Adrenal gland (tissue), 12 donors: ENCODE measurements around the gene ACAN. TPM values are rescaled to one million over a fixed set of nuclear protein-coding genes. Genes with fewer than 3 reads are reported as not detected.
A peak's percentile ranks its signal among the peaks of the same experiment; 100 is the strongest.

ENCODE experiments used
- DNase-seq, 7 donors: peaks; one replicate each; pipeline ENCODE4 v3.0.0-alpha.2; 2019 to 2020
- H3K27ac ChIP-seq, 5 donors: fragments of 200-600 bp; sonication (generic) in 4 of 5; 1 replicate in 3 of 5; 2 replicates in 2 of 5; pipeline versions ENCODE4 v1.5.1 to v1.8.0; 2016 to 2020; ENCODE audit warnings: mild to moderate bottlenecking in 1 of 5
- H3K27me3 ChIP-seq: fragments of 200-600 bp; 2 replicates; pipeline ENCODE4 v1.8.0; 2021
- H3K36me3 ChIP-seq, 2 donors: fragments of 200-600 bp; replicated peaks in 1 of 2; 1 replicate in 1 of 2; 2 replicates in 1 of 2; pipeline versions ENCODE4 v1.5.1 to v1.8.0; 2018 to 2022
- H3K4me1 ChIP-seq, 2 donors: fragments of 200-600 bp; replicated peaks in 1 of 2; 1 replicate in 1 of 2; 2 replicates in 1 of 2; pipeline versions ENCODE4 v1.5.1 to v1.8.0; 2018 to 2021
- H3K4me3 ChIP-seq, 4 donors: fragments of 200-600 bp; sonication (generic) in 3 of 4; one replicate each; pipeline ENCODE4 v1.5.1; 2016 to 2018
- H3K9me3 ChIP-seq, 3 donors: fragments of 200-600 bp; sonication (generic) in 1 of 3; replicated peaks in 1 of 3; 1 replicate in 2 of 3; 2 replicates in 1 of 3; pipeline versions ENCODE4 v1.5.1 to v1.8.0; 2016 to 2021
- CTCF ChIP-seq, 6 experiments: fragments of 450-650 bp in 4 of 6; fragments of 200-600 bp in 2 of 6; sonication (generic) in 1 of 6; IDR thresholded peaks; 1 replicate in 5 of 6; 2 replicates in 1 of 6; pipeline versions ENCODE4 v1.5.1 to v1.8.0; 2016 to 2021; ENCODE audit warnings: antibody characterized with exemption in 6 of 6, mild to moderate bottlenecking in 2 of 6, moderate library complexity in 1 of 6
- POLR2A ChIP-seq, 2 donors: fragments of 450-650 bp; IDR thresholded peaks; one replicate each; pipeline ENCODE4 v1.6.1; 2017; ENCODE audit warnings: antibody characterized with exemption in 2 of 2, mild to moderate bottlenecking in 2 of 2, moderate library complexity in 1 of 2
- WGBS, 4 donors: extraction: QIAGEN DNeasy Blood & Tissue Kit in 2 of 4; methylation state at CpG; one replicate each; pipeline versions ENCODE4 v1.1.5 to v1.1.7; 2013 to 2017; 5-methylcytosine and 5-hydroxymethylcytosine counted together
- intact Hi-C, 2 donors: fragments of 100-400 bp; cut with DNase I; formaldehyde crosslinking; loops; one replicate each; pipeline versions ENCODE4 v1.14.1 to v1.15.0; 2022 to 2023
- polyA plus RNA-seq, 3 donors: library from polyadenylated mRNA; stranded (reverse); fragments of 200-250 nt in 2 of 3; fragments of 350-450 nt in 1 of 3; fragmentation: Illumina TruSeq in 1 of 3; extraction: RNeasy Lipid Tissue Mini Kit (QIAGEN cat#74804) in 1 of 3; gene quantifications; one replicate each; pipeline ENCODE4 v1.2.3, GENCODE V29; 2013 to 2014
- total RNA-seq, 9 donors: library from RNA; depleted of rRNA in 4 of 9; stranded (reverse); fragments of >200 nt in 4 of 9; fragments of 120-200 nt in 1 of 9; fragmentation: NEBNext Ultra II Directional in 1 of 9; extraction: Animal tissue kit (Norgen Biotek cat#: 25700) in 1 of 9; gene quantifications; one replicate each; pipeline versions ENCODE4 v1.1.0 to v1.2.4, GENCODE V29; 2013 to 2023
- donor health status: healthy with polysubstance abuse.
- donor health status: Bipolar disorder and iron deficiency.
- donor health status: DM: yes; HTN: yes; CAD: no.
- donor health status: DM: no; HTN: no; CAD: no.
- donor health status: DM: no; HTN: no; CAD: no.
- donor health status: DM: yes; HTN: yes; CAD: no.

The ACAN gene
- total and polyA plus RNA-seq, 12 donors: 0.04 to 2.4 (median 0.42) TPM

DNA sequence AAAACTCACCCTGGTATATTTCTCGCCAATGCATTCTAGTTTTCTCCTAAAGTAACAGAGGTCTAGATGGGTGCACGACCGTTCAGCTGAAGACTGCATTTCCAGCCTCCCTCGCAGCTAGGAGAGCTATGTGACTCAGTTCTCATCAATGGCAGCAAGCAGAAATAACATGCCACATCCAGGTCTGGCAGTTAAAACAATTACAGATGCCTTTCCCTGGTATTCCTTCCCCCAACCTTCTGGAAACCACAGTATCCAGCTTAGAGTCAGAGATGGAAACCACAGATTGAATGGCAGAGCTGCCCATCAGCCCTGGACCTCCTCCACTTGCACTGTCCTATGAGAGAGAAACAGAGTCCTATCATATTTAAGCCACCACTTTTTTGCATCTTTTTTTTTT is 87.3 kb downstream of the ACAN start:
- TF ChIP-seq CTCF (IDR thresholded peaks at IDR 0.05): no peak
- no peak for TF ChIP-seq POLR2A (IDR thresholded peaks at IDR 0.05)
- Histone ChIP-seq H3K36me3 (no peaks in the 10 kb centered on the region), H3K4me1 (peaks cover 8% of the 10 kb centered on the region in 2 donors), H3K27ac (no peak overlapping the region), H3K27me3 (peaks cover 14% of the 10 kb centered on the region), H3K4me3 (no peak overlapping the region), H3K9me3 (no peaks in the 10 kb centered on the region)
- WGBS, 4 donors: 77 to 88% (median 85%) methylated on average over 4 of the region's 4 CpGs
- DNase-seq: no peak
- intact Hi-C loops: no loop called here

DNA sequence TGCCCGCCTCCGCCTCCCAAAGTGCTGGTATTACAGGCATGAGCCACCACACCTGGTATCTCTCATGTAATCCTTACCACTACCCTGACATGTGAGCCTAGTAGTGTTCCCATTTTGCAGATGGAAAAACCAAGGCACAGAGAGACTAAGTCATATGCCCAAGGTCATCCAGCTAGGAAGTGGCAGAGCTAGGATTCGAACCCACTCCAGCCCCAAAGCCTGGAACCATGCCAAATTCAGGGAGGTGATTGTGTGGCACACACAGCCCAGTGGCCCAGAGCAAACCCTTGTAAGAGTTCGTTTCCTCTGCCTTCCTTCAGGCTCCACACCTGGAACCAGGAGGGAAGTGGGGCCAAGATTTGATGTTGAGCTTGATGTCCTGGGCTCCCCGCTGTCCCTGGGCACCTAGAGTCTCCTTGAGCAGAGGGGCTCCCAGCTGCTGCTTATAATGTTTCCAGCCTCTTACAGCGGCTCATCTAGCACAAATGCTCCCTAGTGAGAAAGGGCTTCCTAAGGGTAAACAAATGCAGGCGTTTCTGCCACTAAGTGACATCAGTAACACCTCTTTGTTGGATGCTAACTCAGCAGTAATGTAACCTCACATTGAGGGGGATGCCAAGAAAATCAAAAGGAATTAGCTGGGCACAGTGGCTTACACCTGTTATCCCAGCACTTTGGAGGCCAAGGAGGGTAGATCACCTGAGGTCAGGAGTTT is 88.5 kb downstream of the ACAN start:
- WGBS, 4 donors: 77 to 85% (median 83%) methylated on average over 5 to 7 of the region's 7 CpGs
- Histone ChIP-seq H3K27me3 (peaks cover 14% of the 10 kb centered on the region), H3K9me3 (no peaks in the 10 kb centered on the region), H3K4me3 (no peak overlapping the region), H3K36me3 (no peaks in the 10 kb centered on the region), H3K4me1 (peaks cover 8 to 9% of the 10 kb centered on the region in 2 donors), H3K27ac (no peak overlapping the region)
- DNase-seq: no peak
- intact Hi-C loops: no loop called here
- TF ChIP-seq CTCF (IDR thresholded peaks at IDR 0.05): no peak

- Histone ChIP-seq H3K27me3 (peaks cover 14% of the 10 kb centered on the region), H3K4me1 (peaks cover 9 to 13% of the 10 kb centered on the region in 2 donors), H3K36me3 (no peaks in the 10 kb centered on the region), H3K9me3 (no peaks in the 10 kb centered on the region), H3K27ac (no peak overlapping the region), H3K4me3 (peak overlapping the region in 1 of 4 donors; percentile 54)
- intact Hi-C loops: no loop called here
- peak in 5 of 7 donors; percentile 43 to 63 (median 49) for DNase-seq
- 0 to 3% (median 2%) methylated on average over 1 to 23 of the region's 23 CpGs for WGBS, 4 donors
- TF ChIP-seq POLR2A (IDR thresholded peaks at IDR 0.05): no peak
- TF ChIP-seq CTCF (IDR thresholded peaks at IDR 0.05): peak; percentile 20 to 54 (median 42)
These were observed 91.1 kb downstream of the ACAN start for GRCh38 chr15:88894348-88894818.

DNA sequence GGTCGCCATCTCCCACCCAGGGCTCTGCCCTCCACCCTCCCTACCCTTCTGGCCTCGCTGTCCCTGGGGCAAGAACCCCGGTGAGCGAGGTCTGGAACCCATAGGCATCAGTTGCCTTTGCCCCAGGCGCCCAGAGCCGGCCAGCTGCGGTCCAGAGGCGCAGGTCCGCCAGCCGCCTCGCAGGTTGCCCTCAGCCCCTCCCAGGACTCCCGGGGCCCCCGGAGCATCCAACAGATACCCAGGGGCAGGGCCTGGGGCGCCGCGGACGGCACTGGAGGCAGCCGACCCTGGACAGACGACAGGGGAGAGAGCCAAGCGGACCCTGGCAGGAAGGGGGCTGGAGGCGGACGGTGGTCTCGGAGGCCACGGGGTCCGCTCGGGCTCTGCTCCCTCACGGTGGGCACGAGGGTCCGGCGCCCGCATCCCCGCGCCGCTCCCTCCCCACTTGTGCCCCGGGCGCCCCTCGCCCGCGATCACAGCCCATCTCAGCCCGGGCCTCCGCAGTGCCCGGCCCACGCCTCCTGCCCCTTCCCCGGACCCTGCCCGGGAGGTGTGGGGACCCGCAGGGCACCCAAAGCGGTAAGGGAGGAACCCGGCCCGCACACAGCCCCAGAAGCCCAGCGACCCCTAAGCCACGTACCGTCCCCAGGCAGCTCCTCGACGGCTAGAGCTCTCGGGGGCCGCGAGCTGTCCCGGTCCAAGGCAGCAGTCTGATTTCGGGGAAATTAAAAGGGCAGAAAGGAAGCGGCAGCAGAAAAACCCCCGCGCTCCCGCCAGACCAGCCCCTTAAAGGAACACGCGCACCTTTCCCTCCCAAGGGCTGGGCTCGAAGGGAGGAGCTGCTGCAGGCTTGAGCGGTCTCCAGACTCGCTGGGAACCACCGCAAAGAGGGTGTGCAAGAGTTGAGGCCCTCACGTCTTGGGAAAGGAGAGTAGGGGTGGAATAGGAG is 91.9 kb downstream of the ACAN start, which contains the start of gene HAPLN3:
Gene HAPLN3, minus strand, starts transcription at position 726 of the 949 bp plus-strand sequence. CDS start 8,246 bp downstream, outside the sequence.
- Histone ChIP-seq H3K4me3 (peak within 1 kb of the TSS in 2 of 4 donors; percentile 16 to 54), H3K27ac (no peak within 1 kb of the TSS), H3K27me3 (peaks cover 14% of the 10 kb centered on the region), H3K9me3 (no peaks in the 10 kb centered on the region), H3K36me3 (peaks cover 0 to under 1% of the 10 kb centered on the region in 2 donors), H3K4me1 (peaks cover 9 to 13% of the 10 kb centered on the region in 2 donors)
- 2 to 6% (median 3%) methylated on average over 14 to 70 of the region's 70 CpGs for WGBS, 4 donors
- DNase-seq: peak in 3 of 7 donors; percentile 25 to 41 (median 30)
- intact Hi-C loops: no loop called here
- TF ChIP-seq POLR2A (IDR thresholded peaks at IDR 0.05): no peak
- no peak for TF ChIP-seq CTCF (IDR thresholded peaks at IDR 0.05)
